GM23248 (cell line): ENCODE data around the gene PLIN3.

Experiments used
- EZH2 ChIP-seq: fragments of 200-600 bp; sonication (generic); IDR thresholded peaks from 2 replicates; pipeline ENCODE4 v1.6.1; 2018; ENCODE audit warnings: antibody characterized with exemption, mild to moderate bottlenecking; ENCODE audit not compliant: insufficient read depth, poor library complexity, severe bottlenecking
- EZH2phosphoT487 ChIP-seq: fragments of 200-600 bp; sonication (generic); IDR thresholded peaks from 2 replicates; pipeline ENCODE4 v1.6.1; 2018; ENCODE audit warnings: antibody characterized with exemption, moderate library complexity, mild to moderate bottlenecking, low read depth; ENCODE audit not compliant: insufficient read depth

- TF ChIP-seq EZH2 (no peak), EZH2phosphoT487 (no peak)
These were observed 72.5 kb downstream of the PLIN3 start for GRCh38 chr19:4794971-4795370.
